ENCODE data around the gene CDKAL1. TPM values are rescaled to one million over a fixed set of nuclear protein-coding genes. Genes with fewer than 3 reads are reported as not detected.

The CDKAL1 gene
- total and polyA plus RNA-seq, 9 of the 15 experiments (the other 6 are each of a cell fraction or from before 2014, with no cell fraction given): 11.2 to 36.3 (median 20.1) TPM

- TF ChIP-seq PBX2 (CRISPR knock-in tag; IDR thresholded peaks at IDR 0.05; ENCODE audit: low read depth): no peak
- no peak for TF ChIP-seq PBX2 (tag; conservative IDR thresholded peaks at IDR 0.05; ENCODE audit: low read depth)
- TF ChIP-seq CEBPZ (IDR thresholded peaks at IDR 0.05; ENCODE audit: borderline replicate concordance, low read depth, low read length): no peak
- TF ChIP-seq CBFA2T3 (IDR thresholded peaks at IDR 0.05): no peak
- 0 out of 2 replicates have a peak, but pooled peaks have one; percentile 7 for TF ChIP-seq MXI1 (IDR thresholded peaks at IDR 0.05; ENCODE audit: low read depth, low read length)
- TF ChIP-seq RB1 (IDR thresholded peaks at IDR 0.05; ENCODE audit: low read depth): peak; percentile 100
- TF ChIP-seq KLF16 (IDR thresholded peaks at IDR 0.05): peak; percentile 60; the same call in 1 of the 2 replicates
- no peak for TF ChIP-seq MYBL2 (IDR thresholded peaks at IDR 0.05; ENCODE audit: low read depth)
- TF ChIP-seq MYBL2 (CRISPR knock-in tag; IDR thresholded peaks at IDR 0.05; ENCODE audit: borderline replicate concordance): no peak
- no peak for TF ChIP-seq GATA2 (CRISPR knock-in tag; IDR thresholded peaks at IDR 0.05)
- no peak for TF ChIP-seq MED1 (CRISPR knock-in tag; IDR thresholded peaks at IDR 0.05; ENCODE audit: borderline replicate concordance)
- no peak for TF ChIP-seq SMAD3 (CRISPR knock-in tag; conservative IDR thresholded peaks at IDR 0.05)
- no peak for TF ChIP-seq ID3 (CRISPR knock-in tag; IDR thresholded peaks at IDR 0.05)
- 0 out of 2 replicates have a peak, but pooled peaks have one; percentile 29 for TF ChIP-seq ID3 (tag; IDR thresholded peaks at IDR 0.05)
- 0 out of 2 replicates have a peak, but pooled peaks have one; percentile 29 for TF ChIP-seq KAT7 (CRISPR knock-in tag; IDR thresholded peaks at IDR 0.05; ENCODE audit: borderline replicate concordance)
- TF ChIP-seq ZNF780A (CRISPR knock-in tag; IDR thresholded peaks at IDR 0.05): no peak
- 0 out of 2 replicates have a peak, but pooled peaks have one; percentile 37 for TF ChIP-seq ZKSCAN1 (IDR thresholded peaks at IDR 0.05; ENCODE audit: low read depth, low read length)
- TF ChIP-seq CREB3L1 (IDR thresholded peaks at IDR 0.05; ENCODE audit: borderline replicate concordance, low read depth): peak; percentile 68; the same call in 1 of the 2 replicates
- no peak for TF ChIP-seq KAT8 (IDR thresholded peaks at IDR 0.05; ENCODE audit: low read depth)
These were observed at the start of gene CDKAL1 (continued) for GRCh38 chr6:20534295-20535262.

All from K562 (cell line).